ENCODE data around the gene GRXCR1.

DNA sequence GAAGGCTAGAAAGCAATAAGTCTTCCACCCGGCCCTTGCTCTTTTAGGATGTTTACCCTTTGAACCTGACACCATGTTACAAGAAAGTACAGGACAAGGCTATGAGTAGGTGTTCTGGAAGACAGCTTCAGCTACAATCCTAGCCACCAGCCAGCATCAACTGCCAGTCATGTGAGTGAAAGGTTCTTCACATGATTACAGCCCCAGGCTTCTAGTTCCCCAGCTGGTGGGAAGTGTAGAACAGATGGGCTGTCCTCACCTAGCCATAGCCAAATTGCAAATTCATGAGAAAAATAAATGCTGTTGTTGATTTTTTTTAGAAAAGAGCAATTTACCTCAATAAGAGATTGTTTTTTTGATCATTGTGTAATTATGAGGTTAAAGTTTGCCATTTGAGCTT, 60.8 kb downstream of the GRXCR1 start:
- TF ChIP-seq, protein P1, sequence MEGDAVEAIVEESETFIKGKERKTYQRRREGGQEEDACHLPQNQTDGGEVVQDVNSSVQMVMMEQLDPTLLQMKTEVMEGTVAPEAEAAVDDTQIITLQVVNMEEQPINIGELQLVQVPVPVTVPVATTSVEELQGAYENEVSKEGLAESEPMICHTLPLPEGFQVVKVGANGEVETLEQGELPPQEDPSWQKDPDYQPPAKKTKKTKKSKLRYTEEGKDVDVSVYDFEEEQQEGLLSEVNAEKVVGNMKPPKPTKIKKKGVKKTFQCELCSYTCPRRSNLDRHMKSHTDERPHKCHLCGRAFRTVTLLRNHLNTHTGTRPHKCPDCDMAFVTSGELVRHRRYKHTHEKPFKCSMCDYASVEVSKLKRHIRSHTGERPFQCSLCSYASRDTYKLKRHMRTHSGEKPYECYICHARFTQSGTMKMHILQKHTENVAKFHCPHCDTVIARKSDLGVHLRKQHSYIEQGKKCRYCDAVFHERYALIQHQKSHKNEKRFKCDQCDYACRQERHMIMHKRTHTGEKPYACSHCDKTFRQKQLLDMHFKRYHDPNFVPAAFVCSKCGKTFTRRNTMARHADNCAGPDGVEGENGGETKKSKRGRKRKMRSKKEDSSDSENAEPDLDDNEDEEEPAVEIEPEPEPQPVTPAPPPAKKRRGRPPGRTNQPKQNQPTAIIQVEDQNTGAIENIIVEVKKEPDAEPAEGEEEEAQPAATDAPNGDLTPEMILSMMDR (IDR thresholded peaks at IDR 0.05; ENCODE audit: low read depth, low read length), result no peak
- TF ChIP-seq EZH2phosphoT487 (IDR thresholded peaks at IDR 0.05; ENCODE audit: low read depth), result no peak
